GM18499 (cell line): ENCODE measurements around the gene ITIH6.
"Not testable (repeated sequence)": the region's sequence is repeated elsewhere in the genome, so short reads cannot be mapped to it uniquely, and the experiment has no call there.

Experiments used
- ATAC-seq: cut with Tn5 transposase; IDR thresholded peaks from one replicate; pipeline ENCODE4 v1.9.1; 2021; ENCODE audit warnings: moderate number of reproducible peaks; ENCODE audit not compliant: insufficient read depth, unreplicated experiment

ITIH6 gene

GRCh38 chrX:54807524-54808108 lies 9.6 kb upstream of the ITIH6 start, which contains the start of gene MAGED2:
Gene MAGED2, plus strand, starts transcription at chrX:54807745. Its CDS starts 1,587 bp downstream, at chrX:54809332.
- ATAC-seq, result no peak

- no peak for ATAC-seq
Measured at GRCh38 chrX:54799046-54799445, 991 bp upstream of the ITIH6 start.

GRCh38 chrX:54794795-54795194 lies 3.3 kb downstream of the ITIH6 start:
- no peak for ATAC-seq

GRCh38 chrX:54794028-54794427 lies 4.0 kb downstream of the ITIH6 start:
- ATAC-seq, result no peak

- ATAC-seq, result not testable (repeated sequence)
Measured at GRCh38 chrX:54789405-54789804, 8.7 kb downstream of the ITIH6 start.

GRCh38 chrX:54788446-54788845 lies 9.6 kb downstream of the ITIH6 start:
- no peak for ATAC-seq

GRCh38 chrX:54786967-54787366 lies 11.1 kb downstream of the ITIH6 start:
- ATAC-seq, result no peak

- ATAC-seq, result no peak
Measured at GRCh38 chrX:54785901-54786300, 12.2 kb downstream of the ITIH6 start.

GRCh38 chrX:54776987-54777672 lies 20.9 kb downstream of the ITIH6 start:
- no peak for ATAC-seq

- ATAC-seq, result no peak
Measured at GRCh38 chrX:54776061-54776460, 22.0 kb downstream of the ITIH6 start.

- not testable (repeated sequence) for ATAC-seq
Measured at GRCh38 chrX:54774391-54775094, 23.5 kb downstream of the ITIH6 start.

- ATAC-seq, result no peak
Measured at GRCh38 chrX:54758114-54759055, 39.7 kb downstream of the ITIH6 start.

GRCh38 chrX:54754854-54755253 lies 43.2 kb downstream of the ITIH6 start:
- no peak for ATAC-seq

- no peak for ATAC-seq
Measured at GRCh38 chrX:54748626-54749025, 49.4 kb downstream of the ITIH6 start.

GRCh38 chrX:54747733-54748393 lies 50.2 kb downstream of the ITIH6 start:
- ATAC-seq, result no peak

GRCh38 chrX:54746928-54747327 lies 51.1 kb downstream of the ITIH6 start:
- ATAC-seq, result no peak

GRCh38 chrX:54745676-54746075 lies 52.4 kb downstream of the ITIH6 start:
- ATAC-seq, result no peak

- not testable (repeated sequence) for ATAC-seq
Measured at GRCh38 chrX:54738567-54738966, 59.5 kb downstream of the ITIH6 start.

GRCh38 chrX:54736298-54736942 lies 61.6 kb downstream of the ITIH6 start:
- ATAC-seq, result not testable (repeated sequence)
